NCI-H2081 (cell line): Measurements from ENCODE around the gene HSPBP1.
A peak's percentile ranks its signal among the peaks of the same experiment; 100 is the strongest.

Source experiments
- DNase-seq, 2 experiments: peaks; one replicate each; lab custom pipeline; 2025; lab: John Stamatoyannopoulos, UW

HSPBP1 gene

GRCh38 chr19:55305491-55305890 lies 25.6 kb upstream of the HSPBP1 start:
- DNase-seq = no peak

DNA sequence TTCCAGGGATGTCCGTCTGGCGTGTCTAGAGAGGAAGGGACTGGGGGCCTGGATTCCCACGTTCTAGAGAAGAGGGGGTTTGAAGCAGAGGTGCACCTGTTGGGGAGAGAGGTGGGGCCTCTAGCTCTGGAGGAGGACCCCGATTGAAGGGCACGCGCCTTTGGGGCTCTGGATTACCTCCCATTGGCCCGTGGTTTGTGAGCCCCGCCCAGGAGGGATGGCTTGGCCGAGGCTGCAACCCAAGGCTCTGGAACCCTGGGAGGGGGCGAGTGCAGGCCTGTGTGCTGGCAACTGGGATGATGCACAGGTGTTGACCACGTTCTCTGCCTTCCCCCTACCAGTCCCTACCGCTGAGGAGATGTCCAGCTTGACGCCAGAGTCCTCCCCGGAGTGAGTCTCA lies 25.1 kb upstream of the HSPBP1 start:
- DNase-seq = no peak

GRCh38 chr19:55304279-55304978 lies 24.5 kb upstream of the HSPBP1 start:
- no peak for DNase-seq

GRCh38 chr19:55303477-55303876 lies 23.6 kb upstream of the HSPBP1 start:
- DNase-seq = no peak

GRCh38 chr19:55302318-55302703 lies 22.4 kb upstream of the HSPBP1 start:
- no peak for DNase-seq

- peak; percentile 73 to 79 for DNase-seq
These were observed 21.8 kb upstream of the HSPBP1 start for GRCh38 chr19:55301459-55302317.

- DNase-seq = no peak
These were observed 21.1 kb upstream of the HSPBP1 start for GRCh38 chr19:55300886-55301458.

- DNase-seq = no peak
These were observed 20.1 kb upstream of the HSPBP1 start for GRCh38 chr19:55299991-55300390.

DNA sequence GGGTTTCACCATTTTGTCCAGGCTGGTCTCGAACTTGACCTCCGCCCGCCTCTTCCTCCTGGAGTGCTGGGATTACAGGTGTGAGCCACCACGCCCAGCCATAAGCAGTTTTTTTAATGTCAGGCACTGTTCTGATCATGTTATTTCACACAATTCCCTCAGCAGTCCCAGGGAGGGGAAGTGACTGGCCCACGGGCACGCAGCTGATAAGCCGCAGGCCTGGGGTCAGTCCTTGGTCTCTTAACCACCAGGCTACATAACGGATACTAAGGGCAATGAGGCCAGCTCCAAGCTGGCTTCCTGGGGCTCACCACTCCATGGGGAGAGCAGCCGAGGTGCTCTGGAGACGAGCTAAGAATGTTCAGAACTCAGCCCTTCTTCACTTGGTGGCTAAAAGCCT lies 17.4 kb upstream of the HSPBP1 start:
- DNase-seq = no peak

DNA sequence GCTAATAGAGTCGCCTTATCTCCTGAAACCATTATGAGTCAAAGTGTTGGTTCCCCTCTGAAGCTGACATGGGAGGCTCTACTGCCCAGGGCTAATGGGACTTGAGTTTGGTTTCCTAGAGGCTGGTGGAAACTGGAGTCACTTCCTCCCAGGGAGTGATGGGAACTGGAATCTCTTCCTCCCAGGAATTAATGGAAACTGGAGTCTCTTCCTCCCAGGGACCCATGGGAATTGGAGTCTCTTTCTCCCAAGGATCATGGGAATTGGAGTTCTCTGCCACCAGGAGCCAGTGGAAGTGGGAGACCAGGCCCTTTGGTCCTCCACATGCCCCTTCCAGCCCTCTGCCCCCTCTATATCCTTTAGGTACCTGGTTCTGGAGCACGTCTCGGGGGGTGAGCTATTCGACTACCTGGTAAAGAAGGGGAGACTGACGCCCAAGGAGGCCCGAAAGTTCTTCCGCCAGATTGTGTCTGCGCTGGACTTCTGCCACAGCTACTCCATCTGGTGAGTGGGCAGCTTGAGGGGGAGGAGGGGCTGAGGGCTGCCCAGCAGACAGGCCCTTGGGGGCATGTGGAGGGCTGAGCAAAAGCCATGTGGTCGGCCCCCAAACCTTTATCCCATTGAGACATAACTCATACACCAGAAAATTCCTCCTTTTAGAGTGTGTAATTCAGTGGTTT lies 9.3 kb upstream of the HSPBP1 start:
- DNase-seq = no peak

- no peak for DNase-seq
These were observed 7.6 kb upstream of the HSPBP1 start for GRCh38 chr19:55287361-55288079.

DNA sequence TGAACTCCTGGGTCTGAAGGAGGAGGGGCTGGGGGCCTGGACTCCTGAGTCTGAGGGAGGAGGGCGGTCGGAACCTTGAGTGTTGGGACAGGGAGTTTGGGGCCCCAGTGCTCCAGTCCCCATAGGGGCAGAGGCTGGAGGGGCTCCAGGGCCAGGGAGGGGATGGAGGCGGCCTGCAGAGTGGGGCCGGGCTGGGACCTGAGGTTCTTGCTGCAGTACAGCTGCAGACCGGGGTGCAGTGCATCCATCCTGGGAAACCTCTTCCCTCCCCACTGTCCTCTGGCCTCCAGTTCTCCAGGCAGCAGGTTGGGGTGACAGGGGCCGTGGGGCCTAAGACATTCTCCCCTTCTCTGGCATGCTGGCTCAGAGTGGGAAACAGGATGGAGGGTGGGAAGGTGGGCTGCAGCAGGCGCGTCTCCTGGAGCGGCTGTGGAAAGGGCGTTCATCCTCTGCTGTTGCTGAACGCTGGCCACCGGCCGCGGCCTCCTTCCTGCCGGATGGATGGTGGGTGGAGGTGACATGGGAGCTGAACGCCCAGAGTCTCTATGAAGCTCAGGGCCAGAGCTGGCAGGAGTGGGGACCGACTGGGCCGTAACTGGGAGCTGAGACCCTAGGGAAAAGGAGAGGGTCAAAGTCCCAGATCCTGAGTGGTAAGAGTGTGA lies 5.5 kb upstream of the HSPBP1 start:
- DNase-seq = no peak

GRCh38 chr19:55284405-55285058 lies 4.6 kb upstream of the HSPBP1 start:
- no peak for DNase-seq

GRCh38 chr19:55283548-55284377 lies 3.9 kb upstream of the HSPBP1 start, which contains the start of gene BRSK1:
Gene BRSK1, plus strand, starts transcription at chr19:55283997. Its CDS starts 446 bp downstream, at chr19:55284443.
- DNase-seq = peak; percentile 76 to 82

DNA sequence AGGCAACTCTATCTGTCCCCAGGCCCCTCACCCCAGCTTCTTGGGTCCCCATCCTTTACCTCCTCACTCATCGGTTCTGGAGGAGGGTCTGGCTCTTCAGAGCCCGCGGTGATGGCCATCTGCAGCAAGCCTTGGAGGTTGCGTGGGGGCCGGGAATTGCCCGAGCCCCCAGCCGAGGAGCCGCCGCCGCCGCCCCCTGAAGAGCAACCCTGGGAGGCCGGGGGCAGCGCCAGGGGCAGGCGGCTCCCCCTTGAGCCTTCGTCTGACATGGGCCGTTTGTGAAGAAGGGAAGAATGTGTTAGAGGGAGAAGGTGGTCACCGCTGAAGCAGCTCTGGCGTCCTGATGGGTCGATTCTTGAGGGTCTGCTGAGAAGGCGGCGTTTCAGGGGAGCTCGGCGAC lies 570 bp downstream of the HSPBP1 start:
- DNase-seq = no peak

- no peak for DNase-seq
These were observed 1.3 kb downstream of the HSPBP1 start for GRCh38 chr19:55278391-55279135.

DNA sequence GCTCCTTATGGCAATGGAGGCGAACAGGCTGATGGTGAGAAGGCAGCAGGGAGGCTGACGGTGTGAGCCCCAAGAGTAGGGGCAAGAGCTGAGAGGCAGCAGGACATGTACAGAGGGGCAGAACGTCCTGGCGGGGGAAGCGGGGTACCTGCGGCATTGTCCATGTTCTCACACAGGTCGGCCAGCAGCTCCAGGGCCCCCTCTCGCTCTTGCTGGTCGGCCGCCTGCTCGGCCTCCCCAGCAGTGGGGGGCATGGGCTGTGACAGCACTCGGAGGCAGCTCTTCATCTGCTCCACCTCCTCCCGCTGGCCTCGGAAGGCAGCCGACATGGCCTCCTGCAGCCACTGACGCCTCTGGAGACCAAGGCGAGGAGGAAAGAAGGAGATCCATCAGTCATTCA lies 2.4 kb downstream of the HSPBP1 start:
- DNase-seq = no peak

GRCh38 chr19:55276720-55277430 lies 3.0 kb downstream of the HSPBP1 start:
- no peak for DNase-seq
